ENCODE measurements around the gene PLPP2.

PLPP2 gene

GRCh38 chr19:315811-316210 is 24.6 kb upstream of the PLPP2 start:
- DNase-seq (ENCODE audit: low read depth in 4 of 4, low spot score in 1 of 4): no peak

DNA sequence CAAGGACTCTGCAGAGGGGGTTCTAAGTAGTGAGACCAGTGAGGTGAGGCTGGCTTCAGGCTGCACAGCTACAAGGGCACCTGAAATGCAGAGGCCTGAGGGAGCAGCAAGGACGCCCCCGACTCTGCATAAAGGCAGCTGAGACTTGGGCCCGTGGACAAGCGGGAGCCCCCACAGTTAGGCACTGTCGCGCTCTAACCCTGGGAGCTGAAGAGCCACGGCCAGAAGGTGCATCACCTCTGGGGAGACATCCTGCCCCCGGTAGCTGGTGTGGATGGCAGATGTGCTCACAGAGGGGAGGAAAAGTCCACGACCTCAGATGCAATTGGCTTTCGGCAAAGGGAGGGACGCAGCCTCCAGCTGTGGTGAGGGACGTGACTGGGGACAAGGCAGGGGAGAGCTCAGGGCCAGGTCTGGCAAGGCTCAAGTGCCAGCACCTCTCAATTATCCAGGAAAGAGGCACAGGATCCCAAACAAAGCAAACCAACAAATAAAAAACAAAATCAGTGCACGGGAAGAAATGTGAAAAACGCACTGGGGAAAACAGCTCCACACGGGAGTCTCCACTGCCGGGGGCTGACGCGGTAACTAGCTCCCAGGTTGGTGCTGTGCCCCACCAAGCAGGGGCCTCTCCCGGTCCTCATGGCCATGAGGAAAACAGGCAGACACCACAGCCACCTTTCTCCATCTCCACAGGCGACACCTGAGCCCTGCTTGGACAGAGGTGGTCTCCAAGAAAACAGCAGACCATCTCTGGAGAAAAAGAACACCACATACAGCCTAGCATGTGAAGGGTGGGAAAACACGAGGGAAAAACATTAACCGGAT is 23.0 kb upstream of the PLPP2 start:
- DNase-seq (ENCODE audit: low read depth in 4 of 4, low spot score in 1 of 4): no peak

GRCh38 chr19:313169-313987 is 22.2 kb upstream of the PLPP2 start:
- DNase-seq (ENCODE audit: low read depth in 4 of 4, low spot score in 1 of 4): no peak

- no peak for DNase-seq (ENCODE audit: low read depth in 4 of 4, low spot score in 1 of 4)
Observed at GRCh38 chr19:311813-312261, 20.6 kb upstream of the PLPP2 start.

DNA sequence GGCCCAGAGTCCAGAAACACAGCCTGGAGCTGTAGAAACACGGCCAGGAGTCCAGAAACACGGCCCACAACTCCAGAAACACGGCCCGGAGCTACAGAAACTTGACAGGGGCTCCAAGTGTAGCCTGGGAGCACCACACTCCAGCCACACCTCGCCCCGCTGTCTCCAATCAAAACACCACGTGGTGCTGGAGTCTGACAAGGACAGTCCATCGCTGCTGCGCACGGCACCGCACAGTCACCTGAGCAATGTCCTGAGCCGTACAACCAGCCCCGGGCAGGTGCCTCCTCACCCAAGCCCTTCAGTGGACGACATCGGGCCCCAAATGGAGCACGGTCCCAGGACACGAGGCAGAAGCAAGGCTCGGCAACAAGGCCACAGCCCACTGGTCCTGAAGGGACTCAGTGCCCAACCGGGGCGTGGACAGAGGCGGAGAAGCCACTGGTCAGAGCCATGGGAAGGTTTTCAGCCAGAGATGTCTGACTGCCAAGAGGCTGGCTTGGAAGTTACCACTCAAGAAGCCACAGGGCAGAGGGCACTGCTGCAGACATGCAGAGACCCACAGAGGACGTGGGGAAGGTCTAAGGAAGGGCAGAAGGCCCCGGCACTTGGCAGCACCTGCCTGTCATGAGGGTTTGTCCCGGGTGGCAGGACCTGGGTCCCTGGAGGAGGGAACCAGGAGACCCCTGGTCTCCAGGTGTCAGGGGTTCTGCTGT is 19.7 kb upstream of the PLPP2 start:
- no peak for DNase-seq (ENCODE audit: low read depth in 4 of 4, low spot score in 1 of 4)

GRCh38 chr19:310141-310651 is 19.0 kb upstream of the PLPP2 start:
- no peak for DNase-seq (ENCODE audit: low read depth in 4 of 4, low spot score in 1 of 4)

- DNase-seq (ENCODE audit: low read depth in 4 of 4, low spot score in 1 of 4): no peak
Observed at GRCh38 chr19:309206-309565, 18.0 kb upstream of the PLPP2 start.

DNA sequence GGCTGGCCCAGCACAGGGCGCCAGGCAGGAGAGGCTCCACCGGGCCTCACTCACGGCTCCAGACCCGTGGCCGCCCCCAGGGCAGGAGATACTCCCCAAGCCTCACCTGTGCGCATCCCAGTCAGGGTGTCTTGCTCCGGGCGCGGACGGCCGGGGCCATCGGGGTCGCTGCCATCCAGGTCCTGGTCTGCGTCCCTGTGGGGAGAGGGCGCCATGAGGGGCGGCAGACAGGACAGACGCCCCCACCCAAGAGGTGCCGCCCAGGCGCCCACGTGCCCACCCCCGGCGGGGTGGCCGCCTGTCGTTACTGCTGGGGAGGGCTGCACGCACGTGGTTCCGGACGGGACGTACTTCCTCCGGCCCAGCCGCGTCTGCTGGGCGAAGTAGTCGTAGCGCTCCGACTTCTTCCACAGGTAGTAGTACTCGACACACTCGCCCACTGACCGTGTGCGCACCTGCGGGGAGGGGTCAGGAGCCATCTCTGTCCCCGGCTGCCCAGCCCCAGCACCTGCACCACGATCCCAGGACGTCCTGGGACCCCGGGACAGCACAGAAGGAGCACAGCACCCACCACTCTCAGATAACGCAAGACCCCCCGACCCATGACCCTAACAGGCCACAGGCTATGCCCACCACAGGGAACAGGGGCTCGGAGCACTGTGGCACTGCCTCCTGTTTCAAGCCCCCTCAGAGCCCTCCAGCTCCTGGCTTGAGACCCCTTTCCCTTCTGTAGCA is 17.4 kb upstream of the PLPP2 start:
- no peak for DNase-seq (ENCODE audit: low read depth in 4 of 4, low spot score in 1 of 4)

GRCh38 chr19:307793-308420 is 16.7 kb upstream of the PLPP2 start:
- no peak for DNase-seq (ENCODE audit: low read depth in 4 of 4, low spot score in 1 of 4)

- no peak for DNase-seq (ENCODE audit: low read depth in 4 of 4, low spot score in 1 of 4)
Observed at GRCh38 chr19:307111-307531, 15.9 kb upstream of the PLPP2 start.

DNA sequence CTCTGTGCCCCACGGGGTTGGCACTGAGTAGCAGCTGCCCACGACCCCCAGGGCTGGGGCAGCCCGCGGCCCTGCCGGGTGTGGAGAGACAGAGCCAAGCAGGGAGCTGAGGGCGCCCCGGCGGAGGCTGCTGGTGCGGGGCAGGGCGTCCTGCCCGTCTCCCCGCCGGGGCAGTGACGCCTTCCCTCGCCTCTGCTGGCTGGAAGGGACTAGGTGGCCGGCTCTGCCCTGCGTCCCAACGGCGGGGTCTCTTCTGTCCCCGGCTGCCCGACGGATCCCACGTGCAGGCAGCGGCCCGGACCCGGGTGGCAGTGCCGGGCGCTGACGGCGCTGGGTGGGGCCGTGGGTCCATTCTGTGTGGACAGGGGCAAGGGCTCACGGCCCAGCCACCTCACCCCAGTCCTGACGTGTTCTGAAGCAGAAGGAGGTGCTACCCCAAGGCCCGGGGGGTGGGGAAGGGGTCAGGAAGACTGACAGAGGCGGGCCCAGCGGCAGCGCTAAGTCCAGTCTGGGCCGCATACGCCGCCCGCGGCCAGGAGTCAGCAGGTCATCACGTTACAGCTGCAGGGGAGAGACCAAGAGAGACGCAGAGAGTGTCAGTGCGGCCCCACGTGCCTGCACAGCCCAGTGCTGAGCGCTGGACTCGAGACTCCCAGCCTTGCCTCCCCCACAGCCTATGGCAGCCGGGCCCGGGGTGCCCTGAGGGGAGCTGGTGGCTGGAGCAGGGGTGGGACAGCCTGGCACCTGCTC is 15.1 kb upstream of the PLPP2 start:
- no peak for DNase-seq (ENCODE audit: low read depth in 4 of 4, low spot score in 1 of 4)

- no peak for DNase-seq (ENCODE audit: low read depth in 4 of 4, low spot score in 1 of 4)
Observed at GRCh38 chr19:305240-306150, 14.3 kb upstream of the PLPP2 start.

- DNase-seq (ENCODE audit: low read depth in 4 of 4, low spot score in 1 of 4): no peak
Observed at GRCh38 chr19:296476-297225, 5.4 kb upstream of the PLPP2 start.

GRCh38 chr19:295687-296370 is 4.6 kb upstream of the PLPP2 start:
- DNase-seq (ENCODE audit: low read depth in 4 of 4, low spot score in 1 of 4): no peak

- peak in 2 of 4 experiments; percentile 28 to 33 for DNase-seq (ENCODE audit: low read depth in 4 of 4, low spot score in 1 of 4)
Observed at GRCh38 chr19:294946-295686, 3.9 kb upstream of the PLPP2 start.

- no peak for DNase-seq (ENCODE audit: low read depth in 4 of 4, low spot score in 1 of 4)
Observed at GRCh38 chr19:294341-294945, 3.2 kb upstream of the PLPP2 start.
